RWPE2 (cell line): Measurements from ENCODE around the gene RNF121.

Experiments used
- ATAC-seq: fragments of 200-7000 bp; cut with Tn5 transposase; 3 replicates; pipeline ENCODE4 v1.9.1; 2021; ENCODE audit warnings: low read depth
- DNase-seq: peaks from one replicate; pipeline ENCODE4 v3.0.0-alpha.2; 2020; ENCODE audit warnings: low spot score
- H3K27ac ChIP-seq: fragments of 450-650 bp; 2 replicates; pipeline ENCODE4 v1.5.1; 2017; ENCODE audit warnings: mild to moderate bottlenecking; ENCODE audit not compliant: poor library complexity, severe bottlenecking
- H3K27me3 ChIP-seq: fragments of 250-450 bp; sonication (Bioruptor Pico); 2 replicates; pipeline ENCODE4 v1.5.1; 2021; ENCODE audit warnings: mild to moderate bottlenecking, moderate library complexity; ENCODE audit not compliant: insufficient read depth, poor library complexity, severe bottlenecking
- H3K36me3 ChIP-seq: fragments of 250-450 bp; sonication (Bioruptor Pico); 2 replicates; pipeline ENCODE4 v1.5.1; 2020; ENCODE audit warnings: low read depth, mild to moderate bottlenecking, moderate library complexity
- H3K4me1 ChIP-seq: fragments of 250-450 bp; sonication (Bioruptor Pico); 2 replicates; pipeline ENCODE4 v1.5.1; 2021; ENCODE audit warnings: mild to moderate bottlenecking, moderate library complexity; ENCODE audit not compliant: insufficient read depth, poor library complexity, severe bottlenecking
- H3K4me3 ChIP-seq: fragments of 250-450 bp; sonication (Bioruptor Pico); 2 replicates; pipeline ENCODE4 v1.5.1; 2021; ENCODE audit warnings: mild to moderate bottlenecking, moderate library complexity; ENCODE audit not compliant: severe bottlenecking
- H3K9me3 ChIP-seq: fragments of 250-450 bp; sonication (Bioruptor Pico); 2 replicates; pipeline ENCODE4 v1.5.1; 2021; ENCODE audit warnings: mild to moderate bottlenecking, moderate library complexity; ENCODE audit not compliant: severe bottlenecking
- TF ChIP-seq, protein P1 (sequence below): fragments of 450-650 bp; IDR thresholded peaks from one replicate; pipeline ENCODE4 v1.5.1; 2017; ENCODE audit warnings: mild to moderate bottlenecking, moderate library complexity; ENCODE audit not compliant: poor library complexity, severe bottlenecking

Gene RNF121

DNA sequence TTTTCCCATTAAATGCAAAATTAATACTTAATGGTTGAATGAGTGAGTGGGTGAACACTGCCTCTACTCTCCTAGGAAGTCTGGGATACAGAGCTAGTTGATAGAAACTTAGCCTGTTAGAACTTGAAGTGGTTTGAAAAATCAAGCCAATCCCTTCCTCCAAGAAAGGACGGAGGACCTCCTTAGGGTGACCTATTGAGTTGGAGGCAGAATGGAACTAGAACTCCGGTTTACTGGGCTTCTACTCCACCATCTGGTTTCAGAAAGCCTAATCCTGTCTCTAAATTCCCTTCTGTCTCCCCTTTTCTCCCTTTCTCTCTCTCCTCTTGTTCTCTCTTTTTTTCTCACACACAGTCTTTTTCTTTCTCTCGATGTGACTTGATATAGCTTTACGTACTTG, 50.2 kb downstream of the RNF121 start:
- no peak overlapping the region for H3K4me3 ChIP-seq
- no peaks in the 10 kb centered on the region for H3K9me3 ChIP-seq
- ATAC-seq (no peak), DNase-seq (no peak)
- H3K4me1 ChIP-seq, result no peaks in the 10 kb centered on the region
- H3K27me3 ChIP-seq, result no peaks in the 10 kb centered on the region
- no peak overlapping the region for H3K27ac ChIP-seq
- TF ChIP-seq, protein P1, sequence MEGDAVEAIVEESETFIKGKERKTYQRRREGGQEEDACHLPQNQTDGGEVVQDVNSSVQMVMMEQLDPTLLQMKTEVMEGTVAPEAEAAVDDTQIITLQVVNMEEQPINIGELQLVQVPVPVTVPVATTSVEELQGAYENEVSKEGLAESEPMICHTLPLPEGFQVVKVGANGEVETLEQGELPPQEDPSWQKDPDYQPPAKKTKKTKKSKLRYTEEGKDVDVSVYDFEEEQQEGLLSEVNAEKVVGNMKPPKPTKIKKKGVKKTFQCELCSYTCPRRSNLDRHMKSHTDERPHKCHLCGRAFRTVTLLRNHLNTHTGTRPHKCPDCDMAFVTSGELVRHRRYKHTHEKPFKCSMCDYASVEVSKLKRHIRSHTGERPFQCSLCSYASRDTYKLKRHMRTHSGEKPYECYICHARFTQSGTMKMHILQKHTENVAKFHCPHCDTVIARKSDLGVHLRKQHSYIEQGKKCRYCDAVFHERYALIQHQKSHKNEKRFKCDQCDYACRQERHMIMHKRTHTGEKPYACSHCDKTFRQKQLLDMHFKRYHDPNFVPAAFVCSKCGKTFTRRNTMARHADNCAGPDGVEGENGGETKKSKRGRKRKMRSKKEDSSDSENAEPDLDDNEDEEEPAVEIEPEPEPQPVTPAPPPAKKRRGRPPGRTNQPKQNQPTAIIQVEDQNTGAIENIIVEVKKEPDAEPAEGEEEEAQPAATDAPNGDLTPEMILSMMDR, result no peak
- peaks cover 20% of the 10 kb centered on the region for H3K36me3 ChIP-seq

DNA sequence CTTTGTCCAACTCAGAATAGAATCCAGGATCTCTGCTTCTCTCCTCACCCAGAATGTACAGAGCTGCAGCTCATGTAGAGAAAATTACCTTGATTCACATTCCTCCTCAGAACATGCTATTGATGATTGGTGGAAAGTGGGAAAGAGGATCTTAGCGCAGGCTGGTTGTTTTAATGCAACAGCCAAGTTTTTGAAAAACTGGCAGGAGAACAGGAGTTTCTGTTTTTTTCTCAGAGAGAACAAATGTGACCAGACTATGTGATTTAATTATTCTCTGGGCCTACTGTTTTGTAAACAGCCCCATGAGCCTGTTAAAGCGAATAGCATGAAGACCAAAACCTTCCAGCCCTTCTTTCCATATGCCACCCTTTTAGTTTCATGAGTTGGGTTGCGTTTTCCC, 50.8 kb downstream of the RNF121 start:
- ATAC-seq (no peak), DNase-seq (no peak)
- H3K4me3 ChIP-seq, result no peak overlapping the region
- H3K9me3 ChIP-seq, result no peaks in the 10 kb centered on the region
- H3K27ac ChIP-seq, result no peak overlapping the region
- peaks cover 20% of the 10 kb centered on the region for H3K36me3 ChIP-seq
- no peaks in the 10 kb centered on the region for H3K27me3 ChIP-seq
- TF ChIP-seq, protein P1, result no peak
- no peaks in the 10 kb centered on the region for H3K4me1 ChIP-seq

DNA sequence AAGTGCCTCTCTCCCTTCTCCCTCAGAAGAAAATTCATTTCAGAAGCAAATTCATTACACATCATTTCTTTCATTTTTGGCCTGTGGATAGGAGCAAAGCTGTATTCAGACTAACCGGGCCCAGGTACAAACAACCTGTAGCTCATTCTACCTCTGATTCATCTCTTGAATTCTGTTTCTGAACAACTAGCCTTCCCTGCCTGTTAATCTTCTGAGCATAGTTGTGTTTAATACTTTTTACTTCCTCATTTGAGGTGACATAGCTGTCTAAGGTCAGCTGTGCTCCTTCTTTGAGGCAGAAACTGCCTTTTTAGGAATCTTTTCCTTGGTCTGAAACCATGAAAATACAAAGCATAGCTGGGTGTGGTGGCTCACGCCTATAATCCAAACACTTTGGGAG, 57.3 kb downstream of the RNF121 start:
- H3K36me3 ChIP-seq, result peaks cover 26% of the 10 kb centered on the region
- no peak for ATAC-seq
- TF ChIP-seq, protein P1, result no peak

DNA sequence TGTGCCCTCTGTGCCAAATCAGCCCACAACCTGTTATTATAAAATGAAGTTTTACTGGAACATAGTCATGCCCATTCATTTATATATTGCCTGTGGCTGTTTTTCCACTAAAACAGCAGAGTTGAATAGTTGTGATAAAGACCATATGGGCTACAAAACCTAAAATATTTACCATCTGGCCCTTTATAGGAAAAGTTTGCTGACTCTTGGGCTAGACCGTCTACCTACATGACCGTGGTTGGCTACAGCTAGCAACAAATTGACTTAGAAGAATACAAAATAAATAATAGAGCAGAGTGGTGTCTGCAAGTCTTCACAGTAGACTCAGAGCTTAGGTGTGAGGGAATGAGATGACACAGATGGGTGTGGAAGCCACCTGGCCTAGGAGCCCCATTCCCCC, 58.7 kb downstream of the RNF121 start:
- H3K4me3 ChIP-seq, result no peak overlapping the region
- H3K4me1 ChIP-seq, result no peaks in the 10 kb centered on the region
- no peaks in the 10 kb centered on the region for H3K9me3 ChIP-seq
- ATAC-seq, result no peak
- TF ChIP-seq, protein P1, result no peak
- no peaks in the 10 kb centered on the region for H3K27me3 ChIP-seq
- H3K36me3 ChIP-seq, result peaks cover 32% of the 10 kb centered on the region
- no peak for DNase-seq
- H3K27ac ChIP-seq, result no peak overlapping the region

More for the DNA sequence above, 57.3 kb downstream of the RNF121 start:
- H3K4me1 ChIP-seq, result no peaks in the 10 kb centered on the region
- H3K27ac ChIP-seq, result no peak overlapping the region
- no peaks in the 10 kb centered on the region for H3K27me3 ChIP-seq
- no peak overlapping the region for H3K4me3 ChIP-seq
- no peak for DNase-seq
- no peaks in the 10 kb centered on the region for H3K9me3 ChIP-seq

DNA sequence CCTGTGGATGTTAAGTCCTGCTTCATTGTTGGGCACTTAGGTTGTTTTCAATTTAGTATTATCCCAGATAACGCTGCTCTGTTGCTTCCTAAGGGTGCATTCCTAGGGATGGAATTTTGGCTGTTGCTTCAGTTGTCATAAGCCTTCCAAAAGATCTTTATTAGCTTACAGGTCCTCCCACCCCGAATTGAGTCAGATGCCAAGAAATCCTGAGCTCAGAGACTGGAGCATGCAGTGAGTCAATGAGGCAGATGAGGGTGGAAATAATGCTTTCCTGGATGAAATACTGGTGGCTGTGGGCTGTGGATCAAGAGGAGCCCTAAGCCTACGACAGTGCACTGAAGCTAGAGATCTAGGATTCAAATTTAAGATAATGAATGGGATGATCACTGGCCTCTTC, 59.2 kb downstream of the RNF121 start:
- H3K4me1 ChIP-seq, result no peaks in the 10 kb centered on the region
- H3K4me3 ChIP-seq, result no peak overlapping the region
- ATAC-seq (no peak), DNase-seq (no peak)
- no peak overlapping the region for H3K27ac ChIP-seq
- no peaks in the 10 kb centered on the region for H3K9me3 ChIP-seq
- TF ChIP-seq, protein P1, result no peak
- H3K27me3 ChIP-seq, result no peaks in the 10 kb centered on the region
- H3K36me3 ChIP-seq, result peaks cover 29% of the 10 kb centered on the region
